H1 (cell line): Measurements from ENCODE around the gene WIPF1. TPM values are rescaled to one million over a fixed set of nuclear protein-coding genes. Genes with fewer than 3 reads are reported as not detected.

Source experiments
- CREB1 ChIP-seq: IDR thresholded peaks from 2 replicates; pipeline ENCODE4 v1.6.1; 2012; ENCODE audit warnings: inconsistent platforms
- POU5F1 ChIP-seq: IDR thresholded peaks from 2 replicates; pipeline ENCODE4 v1.6.1; 2011; ENCODE audit warnings: low read depth, mild to moderate bottlenecking, low read length, moderate library complexity
- RNF2 ChIP-seq: fragments of 200-900, 300-1000 bp; sonication (generic); IDR thresholded peaks from 2 replicates; pipeline ENCODE4 v1.7.1; 2016; ENCODE audit warnings: borderline replicate concordance, low read depth, mild to moderate bottlenecking, antibody characterized with exemption, low read length; ENCODE audit not compliant: poor library complexity, severe bottlenecking; ENCODE audit errors: missing control alignments
- SP2 ChIP-seq: IDR thresholded peaks from 2 replicates; pipeline ENCODE4 v1.6.1; 2012; ENCODE audit warnings: mild to moderate bottlenecking, low read length, inconsistent platforms
- YY1 ChIP-seq: IDR thresholded peaks from 2 replicates; pipeline ENCODE4 v1.6.1; 2011; ENCODE audit warnings: low read depth, mild to moderate bottlenecking, low read length
- ZNF274 ChIP-seq: IDR thresholded peaks from 2 replicates; pipeline ENCODE4 v1.7.0; 2012; ENCODE audit warnings: low read length, borderline replicate concordance; ENCODE audit errors: extremely low read depth
- polyA plus RNA-seq, 7 experiments: library from polyadenylated mRNA; depleted of rRNA in 3 of 7; stranded (reverse) in 5 of 7; unstranded in 2 of 7; fragments of >200 nt in 5 of 7; fragments of 200-250 nt in 2 of 7; gene quantifications; 1 replicate in 5 of 7; 2 replicates in 1 of 7; 4 replicates in 1 of 7; pipeline versions ENCODE4 v1.2.1 to v1.2.3, GENCODE V29; 2011 to 2013; ENCODE audit warnings: missing spikeins in 2 of 7, mixed read lengths in 2 of 7
- total RNA-seq: library from RNA; stranded (reverse); fragmentation: NEBNext Ultra II Directional; extraction: Animal tissue kit (Norgen Biotek cat#: 25700); gene quantifications from 2 replicates; pipeline ENCODE4 v1.2.1, GENCODE V29; 2021

Gene WIPF1
- total and polyA plus RNA-seq, 2 of the 8 experiments (the other 6 are each of a cell fraction or from before 2014, with no cell fraction given): 4.7 to 5.2 TPM

GRCh38 chr2:174643356-174643755 is 45.8 kb upstream of the WIPF1 start (continued):
- no peak for TF ChIP-seq RNF2
- TF ChIP-seq POU5F1: no peak
- no peak for TF ChIP-seq ZNF274
- TF ChIP-seq SP2: no peak
- no peak for TF ChIP-seq YY1
- no peak for TF ChIP-seq CREB1
